Trophoblast cell (in vitro differentiated cells and primary cell): ENCODE results near the gene MCCC1. TPM values are rescaled to one million over a fixed set of nuclear protein-coding genes. Genes with fewer than 3 reads are reported as not detected.

Experiments used
- DNase-seq, 2 donors: peaks; one replicate each; pipeline ENCODE4 v3.0.0-alpha.2; 2016
- H2AFZ ChIP-seq: 2 replicates; pipeline ENCODE4 v1.6.1; 2013; ENCODE audit warnings: low read length, moderate library complexity, mild to moderate bottlenecking; ENCODE audit not compliant: insufficient read depth, poor library complexity
- H2AK5ac ChIP-seq: 2 replicates; pipeline ENCODE4 v1.6.1; 2013; ENCODE audit warnings: mild to moderate bottlenecking, low read length
- H2BK120ac ChIP-seq: 2 replicates; pipeline ENCODE4 v1.6.1; 2013; ENCODE audit warnings: low read length, mild to moderate bottlenecking, moderate library complexity; ENCODE audit not compliant: insufficient read depth, poor library complexity
- H2BK12ac ChIP-seq: 2 replicates; pipeline ENCODE4 v1.6.1; 2013; ENCODE audit warnings: mild to moderate bottlenecking, low read length, moderate library complexity
- H2BK5ac ChIP-seq: 2 replicates; pipeline ENCODE4 v1.6.1; 2013; ENCODE audit warnings: low read length, low read depth, moderate library complexity, mild to moderate bottlenecking; ENCODE audit not compliant: poor library complexity
- H3K14ac ChIP-seq: 2 replicates; pipeline ENCODE4 v1.6.1; 2013; ENCODE audit warnings: mild to moderate bottlenecking, low read length
- H3K18ac ChIP-seq: 2 replicates; pipeline ENCODE4 v1.6.1; 2013; ENCODE audit warnings: mild to moderate bottlenecking, low read length
- H3K23ac ChIP-seq: 2 replicates; pipeline ENCODE4 v1.6.1; 2013; ENCODE audit warnings: low read length
- H3K27ac ChIP-seq: 2 replicates; pipeline ENCODE4 v1.5.1; 2013; ENCODE audit warnings: low read depth, mild to moderate bottlenecking, inconsistent platforms, low read length, moderate library complexity
- H3K27me3 ChIP-seq: 2 replicates; pipeline ENCODE4 v1.6.1; 2013; ENCODE audit warnings: inconsistent platforms, mild to moderate bottlenecking, low read length, moderate library complexity; ENCODE audit not compliant: insufficient read depth
- H3K36me3 ChIP-seq, 2 experiments: 1 replicate in 1 of 2; 2 replicates in 1 of 2; pipeline ENCODE4 v1.6.1; 2013; ENCODE audit warnings: low read length in 2 of 2, mild to moderate bottlenecking in 2 of 2, moderate library complexity in 1 of 2; ENCODE audit not compliant: insufficient read depth in 2 of 2, control insufficient read depth in 1 of 2
- H3K4ac ChIP-seq: 2 replicates; pipeline ENCODE4 v1.6.1; 2013; ENCODE audit warnings: low read depth, mild to moderate bottlenecking, low read length, moderate library complexity
- H3K4me1 ChIP-seq, 2 experiments: 1 replicate in 1 of 2; 2 replicates in 1 of 2; pipeline ENCODE4 v1.6.1; 2013; ENCODE audit warnings: low read length in 2 of 2, mild to moderate bottlenecking in 2 of 2, moderate library complexity in 1 of 2; ENCODE audit not compliant: insufficient read depth in 2 of 2, control insufficient read depth in 1 of 2
- H3K4me2 ChIP-seq: 2 replicates; pipeline ENCODE4 v1.6.1; 2013; ENCODE audit warnings: inconsistent platforms, mild to moderate bottlenecking, low read length, moderate library complexity
- H3K4me3 ChIP-seq: 2 replicates; pipeline ENCODE4 v1.5.1; 2013; ENCODE audit warnings: mild to moderate bottlenecking, low read depth, low read length, inconsistent platforms
- H3K79me1 ChIP-seq: one replicate; pipeline ENCODE4 v1.6.1; 2013; ENCODE audit warnings: low read length
- H3K79me2 ChIP-seq: 2 replicates; pipeline ENCODE4 v1.6.1; 2013; ENCODE audit warnings: low read length, mild to moderate bottlenecking; ENCODE audit not compliant: control insufficient read depth, insufficient read depth, poor library complexity
- H3K9ac ChIP-seq: 2 replicates; pipeline ENCODE4 v1.6.1; 2013; ENCODE audit warnings: mild to moderate bottlenecking, low read length
- H3K9me3 ChIP-seq: 2 replicates; pipeline ENCODE4 v1.6.1; 2013; ENCODE audit warnings: low read depth, mild to moderate bottlenecking, control low read depth, inconsistent platforms, low read length; ENCODE audit not compliant: insufficient read depth
- H4K12ac ChIP-seq: 2 replicates; pipeline ENCODE4 v1.6.1; 2013; ENCODE audit warnings: low read depth, mild to moderate bottlenecking, low read length, moderate library complexity
- H4K8ac ChIP-seq: 2 replicates; pipeline ENCODE4 v1.6.1; 2013; ENCODE audit warnings: low read depth, mild to moderate bottlenecking, low read length, moderate library complexity
- H4K91ac ChIP-seq: one replicate; pipeline ENCODE4 v1.6.1; 2013; ENCODE audit warnings: low read depth, mild to moderate bottlenecking, low read length, moderate library complexity
- WGBS: extraction: QIAGEN DNeasy Blood & Tissue Kit; methylation state at CpG from one replicate; pipeline ENCODE4 v1.1.7; 2013; ENCODE audit warnings: missing lambda C conversion rate; ENCODE audit not compliant: insufficient read length, insufficient coverage; ENCODE audit errors: extremely low coverage; 5-methylcytosine and 5-hydroxymethylcytosine counted together
- polyA plus RNA-seq: library from polyadenylated mRNA; stranded (reverse); fragments of 200-250 nt; gene quantifications from 2 replicates; pipeline ENCODE4 v1.2.3, GENCODE V29; 2013

MCCC1 gene
- 11.3 and 12.1 TPM in 2 replicates for polyA plus RNA-seq

- Histone ChIP-seq H3K4me1 (peaks cover 3 to 5% of the 10 kb centered on the region in 2 experiments), H2AK5ac (no peak within 1 kb of the TSS), H4K12ac (peak within 1 kb of the TSS; percentile 63), H3K36me3 (peaks cover 0 to 1% of the 10 kb centered on the region in 2 experiments), H3K14ac (peak within 1 kb of the TSS; percentile 89), H3K4me3 (peak within 1 kb of the TSS; percentile 97), H3K79me1 (peaks cover 3% of the 10 kb centered on the region), H2BK120ac (peak within 1 kb of the TSS; percentile 65), H3K23ac (no peak within 1 kb of the TSS), H2BK12ac (peak within 1 kb of the TSS; percentile 14), H3K4me2 (peak within 1 kb of the TSS; percentile 70), H4K8ac (peak within 1 kb of the TSS; percentile 85), H3K9me3 (no peaks in the 10 kb centered on the region), H3K9ac (peak within 1 kb of the TSS; percentile 84), H3K27me3 (no peaks in the 10 kb centered on the region), H3K79me2 (peaks cover 5% of the 10 kb centered on the region), H3K4ac (peak within 1 kb of the TSS; percentile 31), H3K18ac (peak within 1 kb of the TSS; percentile 92), H3K27ac (peak within 1 kb of the TSS; percentile 31), H2BK5ac (peak within 1 kb of the TSS; percentile 37), H4K91ac (peak within 1 kb of the TSS; percentile 73), H2AFZ (peak within 1 kb of the TSS; percentile 96)
- DNase-seq = peak; percentile 95 to 96
- WGBS = no CpG with 5 or more reads among the region's 60 CpGs
Measured at GRCh38 chr3:183099026-183099837, at the start of gene MCCC1. Gene MCCC1, minus strand, starts transcription at chr3:183099496. Its CDS starts 56 bp downstream, at chr3:183099440.

- no peaks in the 10 kb centered on the region for H3K4me1 ChIP-seq
- no peak for DNase-seq
- H3K27me3 ChIP-seq = no peaks in the 10 kb centered on the region
- no peak overlapping the region for H2AK5ac ChIP-seq
- H4K12ac ChIP-seq = no peak overlapping the region
- H3K79me2 ChIP-seq = no peaks in the 10 kb centered on the region
- no peak overlapping the region for H3K4me3 ChIP-seq
- H2BK5ac ChIP-seq = no peak overlapping the region
- H3K18ac ChIP-seq = no peak overlapping the region
- no peak overlapping the region for H4K91ac ChIP-seq
- no peak overlapping the region for H3K4ac ChIP-seq
- H3K27ac ChIP-seq = no peak overlapping the region
- no peak overlapping the region for H2BK120ac ChIP-seq
- H3K14ac ChIP-seq = no peak overlapping the region
- H3K36me3 ChIP-seq = no peaks in the 10 kb centered on the region
- peaks cover 1% of the 10 kb centered on the region for H3K9me3 ChIP-seq
- no CpG with 5 or more reads among the region's 4 CpGs for WGBS
- H3K9ac ChIP-seq = no peak overlapping the region
- no peak overlapping the region for H2AFZ ChIP-seq
- no peak overlapping the region for H2BK12ac ChIP-seq
- no peaks in the 10 kb centered on the region for H3K79me1 ChIP-seq
- no peak overlapping the region for H3K4me2 ChIP-seq
- no peak overlapping the region for H4K8ac ChIP-seq
- no peak overlapping the region for H3K23ac ChIP-seq
Measured at GRCh38 chr3:183148056-183148455, 48.8 kb upstream of the MCCC1 start.

GRCh38 chr3:183144363-183144762, 45.1 kb upstream of the MCCC1 start:
- H2BK12ac ChIP-seq = no peak overlapping the region
- no peak overlapping the region for H4K8ac ChIP-seq
- no peak overlapping the region for H4K91ac ChIP-seq
- no peak overlapping the region for H2BK5ac ChIP-seq
- H3K23ac ChIP-seq = no peak overlapping the region
- no peak overlapping the region for H3K27ac ChIP-seq
- no peak overlapping the region for H3K4me3 ChIP-seq
- H3K36me3 ChIP-seq = no peaks in the 10 kb centered on the region
- H3K18ac ChIP-seq = no peak overlapping the region
- H3K27me3 ChIP-seq = no peaks in the 10 kb centered on the region
- H3K4me1 ChIP-seq = peaks cover 0 to 2% of the 10 kb centered on the region in 2 experiments
- H3K9ac ChIP-seq = no peak overlapping the region
- no peak overlapping the region for H2AFZ ChIP-seq
- WGBS = no CpG with 5 or more reads among the region's 1 CpG
- H2AK5ac ChIP-seq = no peak overlapping the region
- H3K79me1 ChIP-seq = no peaks in the 10 kb centered on the region
- no peaks in the 10 kb centered on the region for H3K9me3 ChIP-seq
- no peak for DNase-seq
- H4K12ac ChIP-seq = no peak overlapping the region
- H3K4me2 ChIP-seq = no peak overlapping the region
- H3K79me2 ChIP-seq = no peaks in the 10 kb centered on the region
- no peak overlapping the region for H2BK120ac ChIP-seq
- no peak overlapping the region for H3K4ac ChIP-seq
- no peak overlapping the region for H3K14ac ChIP-seq

- H4K8ac ChIP-seq = no peak overlapping the region
- no peak overlapping the region for H3K27ac ChIP-seq
- no CpG with 5 or more reads among the region's 11 CpGs for WGBS
- peak in 1 of 2 donors; percentile 42 for DNase-seq
- H3K79me1 ChIP-seq = no peaks in the 10 kb centered on the region
- H3K4ac ChIP-seq = no peak overlapping the region
- H2AK5ac ChIP-seq = no peak overlapping the region
- no peak overlapping the region for H4K12ac ChIP-seq
- no peak overlapping the region for H2BK120ac ChIP-seq
- no peaks in the 10 kb centered on the region for H3K9me3 ChIP-seq
- no peak overlapping the region for H3K23ac ChIP-seq
- H2AFZ ChIP-seq = no peak overlapping the region
- H3K18ac ChIP-seq = no peak overlapping the region
- no peaks in the 10 kb centered on the region for H3K79me2 ChIP-seq
- H3K36me3 ChIP-seq = no peaks in the 10 kb centered on the region
- no peak overlapping the region for H3K4me3 ChIP-seq
- peaks cover 0 to 2% of the 10 kb centered on the region in 2 experiments for H3K4me1 ChIP-seq
- H3K14ac ChIP-seq = no peak overlapping the region
- H3K9ac ChIP-seq = no peak overlapping the region
- H2BK5ac ChIP-seq = no peak overlapping the region
- H2BK12ac ChIP-seq = no peak overlapping the region
- no peaks in the 10 kb centered on the region for H3K27me3 ChIP-seq
- no peak overlapping the region for H3K4me2 ChIP-seq
- no peak overlapping the region for H4K91ac ChIP-seq
Measured at GRCh38 chr3:183142199-183142598, 42.9 kb upstream of the MCCC1 start.
